DMS 273 (cell line): Measurements from ENCODE around the gene TH.

ENCODE experiments used
- DNase-seq: peaks from one replicate; lab custom pipeline; 2025; ENCODE audit not compliant: unreplicated experiment; lab: John Stamatoyannopoulos, UW

TH gene

DNA sequence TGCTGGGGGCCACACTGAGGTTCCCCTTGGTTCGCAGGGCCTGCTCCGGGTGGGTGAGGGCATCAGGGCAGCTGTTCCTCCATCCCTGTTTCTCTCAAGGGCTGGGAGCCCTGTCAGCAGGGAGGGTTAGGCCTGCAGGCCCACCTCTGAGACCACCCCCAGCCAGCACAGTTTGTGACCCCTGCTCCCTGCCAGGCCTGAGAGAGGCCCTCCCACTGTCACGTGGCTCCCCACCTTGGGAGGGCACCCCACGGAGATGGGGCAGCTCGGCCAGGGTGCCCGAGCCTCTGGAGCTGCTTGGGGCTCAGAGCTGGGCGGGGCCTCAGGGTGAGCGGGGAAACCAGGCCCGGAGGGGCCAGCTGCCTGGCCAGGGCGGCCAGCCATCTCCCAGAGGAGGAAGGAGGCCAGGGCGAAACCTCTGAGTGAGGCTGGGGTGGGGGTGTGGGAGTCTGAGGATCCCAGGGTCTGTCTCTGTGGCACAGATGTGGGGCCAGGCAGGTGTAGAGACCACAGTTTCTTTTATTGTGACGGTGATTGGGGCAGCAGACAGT, 8.1 kb downstream of the TH start:
- DNase-seq = no peak

DNA sequence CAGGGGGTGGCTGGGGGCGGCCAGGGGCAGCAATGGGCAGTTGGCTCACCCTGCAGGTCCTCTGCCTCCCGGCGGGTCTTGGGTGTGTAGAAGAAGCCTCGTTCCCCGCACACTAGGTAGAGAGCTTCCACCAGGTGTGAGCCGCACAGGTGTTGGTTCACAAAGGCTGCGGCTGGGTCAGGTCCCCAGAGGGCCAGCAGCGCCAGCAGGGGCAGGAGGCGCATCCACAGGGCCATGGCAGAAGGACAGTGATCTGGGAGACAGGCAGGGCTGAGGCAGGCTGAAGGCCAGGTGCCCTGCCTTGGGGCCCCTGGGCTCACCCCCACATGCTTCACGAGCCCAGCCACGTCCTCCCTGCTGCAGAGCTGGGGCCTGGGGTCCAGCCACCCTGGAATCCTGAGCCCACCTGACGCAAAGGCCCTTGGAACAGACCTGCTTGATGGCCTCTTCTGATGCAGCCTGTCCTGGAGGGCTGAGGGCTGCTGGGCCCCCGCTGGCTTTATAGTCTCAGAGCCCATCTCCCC, 10.8 kb downstream of the TH start, which contains the start of gene INS:
Gene INS (minus strand): TSS at position 474 of the 524 bp plus-strand sequence. CDS start 238 bp downstream, at position 236.
- DNase-seq = no peak

DNA sequence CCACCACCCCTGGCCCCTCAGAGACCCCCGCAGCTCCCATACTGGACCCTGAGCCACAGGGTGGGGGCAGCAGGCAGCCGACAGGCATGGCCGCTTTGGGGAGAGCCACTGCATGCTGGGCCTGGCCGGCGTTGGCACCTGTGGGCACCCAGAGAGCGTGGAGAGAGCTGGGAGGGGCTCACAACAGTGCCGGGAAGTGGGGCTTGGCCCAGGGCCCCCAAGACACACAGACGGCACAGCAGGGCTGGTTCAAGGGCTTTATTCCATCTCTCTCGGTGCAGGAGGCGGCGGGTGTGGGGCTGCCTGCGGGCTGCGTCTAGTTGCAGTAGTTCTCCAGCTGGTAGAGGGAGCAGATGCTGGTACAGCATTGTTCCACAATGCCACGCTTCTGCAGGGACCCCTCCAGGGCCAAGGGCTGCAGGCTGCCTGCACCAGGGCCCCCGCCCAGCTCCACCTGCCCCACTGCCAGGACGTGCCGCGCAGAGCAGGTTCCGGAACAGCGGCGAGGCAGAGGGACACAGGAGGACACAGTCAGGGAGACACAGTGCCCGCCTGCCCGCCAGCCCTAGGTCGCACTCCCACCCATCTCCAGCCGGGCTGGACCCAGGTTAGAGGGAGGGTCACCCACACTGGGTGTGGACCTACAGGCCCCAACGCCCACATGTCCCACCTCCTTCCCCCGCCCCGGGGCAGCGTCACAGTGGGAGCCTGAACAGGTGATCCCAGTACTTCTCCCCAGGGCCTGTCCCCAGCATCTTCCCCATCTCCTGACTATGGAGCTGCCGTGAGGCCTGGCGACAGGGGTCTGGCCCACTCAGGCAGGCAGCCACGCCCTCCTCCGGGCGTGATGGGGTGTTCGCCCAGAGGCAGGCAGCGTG, 11.8 kb downstream of the TH start:
- DNase-seq = no peak

DNA sequence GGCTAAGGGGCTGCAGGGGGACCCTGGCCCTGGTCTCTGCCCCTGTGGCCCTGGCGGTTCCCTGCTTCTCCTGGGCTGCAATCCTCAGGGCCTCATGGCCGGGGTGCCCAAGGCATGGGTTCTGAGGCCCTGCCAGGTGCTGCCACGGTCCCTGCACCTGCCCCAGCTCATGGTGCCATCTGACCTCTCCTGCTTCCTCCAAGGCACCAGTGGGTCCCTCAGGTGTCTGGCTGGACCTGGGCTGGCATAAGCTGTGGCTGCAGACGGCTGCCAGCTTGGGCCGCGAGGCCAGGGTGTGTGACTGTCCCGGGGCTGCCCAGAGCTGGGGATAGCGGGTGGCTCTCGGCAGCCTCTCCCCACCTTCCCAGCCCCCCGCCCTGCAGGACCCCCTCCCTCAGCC, 12.6 kb downstream of the TH start:
- DNase-seq = no peak

DNA sequence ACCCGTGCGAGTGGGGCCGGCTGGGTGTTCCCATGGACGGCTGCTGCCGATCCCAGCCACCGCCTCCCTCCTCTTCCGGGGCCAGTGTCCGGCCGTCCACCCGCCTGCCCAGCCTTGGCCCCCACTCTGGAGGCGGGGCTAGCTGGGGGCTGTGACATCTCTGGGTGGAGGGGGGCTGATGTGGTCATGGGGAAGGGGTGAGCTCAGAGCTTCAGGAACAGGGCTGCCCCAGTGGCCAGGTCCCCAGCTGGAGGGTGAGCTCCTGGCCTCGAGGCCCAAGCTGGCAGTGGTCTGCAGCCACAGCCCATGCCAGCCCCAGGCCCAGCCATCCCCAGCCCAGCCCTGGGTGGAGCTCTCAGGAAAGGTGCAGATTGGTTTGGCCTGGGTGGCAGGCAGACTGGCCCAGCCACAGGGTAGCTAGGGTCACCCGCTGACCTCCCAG, 13.3 kb downstream of the TH start:
- DNase-seq = no peak

DNA sequence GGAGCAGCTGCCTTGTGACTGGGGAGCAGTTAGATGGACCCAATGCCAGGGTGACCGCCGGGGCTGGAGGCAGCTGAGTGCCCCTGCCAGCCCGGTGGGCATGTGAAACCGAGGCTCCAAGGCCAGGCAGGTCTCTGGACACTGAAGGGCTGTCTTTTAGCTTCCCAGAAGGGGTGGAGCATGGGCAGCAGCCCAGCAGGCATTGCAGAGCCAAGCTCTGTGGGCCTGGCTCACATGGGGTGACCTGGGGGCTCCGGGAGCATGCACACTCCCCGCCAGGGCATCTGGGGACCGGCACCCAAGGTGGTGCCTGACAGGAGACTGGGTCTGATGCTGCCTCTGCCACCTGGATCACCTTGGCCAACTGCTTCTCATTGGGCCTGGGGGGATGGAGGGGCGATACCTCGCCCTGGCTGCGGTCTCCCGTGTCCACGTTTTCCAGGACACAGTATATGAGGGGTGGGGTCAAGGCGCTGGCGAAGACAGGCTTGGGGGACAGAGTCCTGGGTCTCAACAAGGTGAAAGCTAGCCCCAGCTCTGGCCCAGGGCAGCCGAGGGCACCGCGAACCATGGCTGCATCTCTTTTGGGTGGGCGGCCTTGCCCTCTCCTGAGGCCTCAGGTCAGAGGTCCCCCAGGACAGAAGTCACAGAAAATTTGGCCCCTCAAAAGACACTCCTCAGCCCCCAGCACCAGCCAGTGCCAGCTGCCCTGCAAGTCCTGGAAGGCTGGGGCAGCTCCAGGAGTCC, 14.1 kb downstream of the TH start:
- no peak for DNase-seq

DNA sequence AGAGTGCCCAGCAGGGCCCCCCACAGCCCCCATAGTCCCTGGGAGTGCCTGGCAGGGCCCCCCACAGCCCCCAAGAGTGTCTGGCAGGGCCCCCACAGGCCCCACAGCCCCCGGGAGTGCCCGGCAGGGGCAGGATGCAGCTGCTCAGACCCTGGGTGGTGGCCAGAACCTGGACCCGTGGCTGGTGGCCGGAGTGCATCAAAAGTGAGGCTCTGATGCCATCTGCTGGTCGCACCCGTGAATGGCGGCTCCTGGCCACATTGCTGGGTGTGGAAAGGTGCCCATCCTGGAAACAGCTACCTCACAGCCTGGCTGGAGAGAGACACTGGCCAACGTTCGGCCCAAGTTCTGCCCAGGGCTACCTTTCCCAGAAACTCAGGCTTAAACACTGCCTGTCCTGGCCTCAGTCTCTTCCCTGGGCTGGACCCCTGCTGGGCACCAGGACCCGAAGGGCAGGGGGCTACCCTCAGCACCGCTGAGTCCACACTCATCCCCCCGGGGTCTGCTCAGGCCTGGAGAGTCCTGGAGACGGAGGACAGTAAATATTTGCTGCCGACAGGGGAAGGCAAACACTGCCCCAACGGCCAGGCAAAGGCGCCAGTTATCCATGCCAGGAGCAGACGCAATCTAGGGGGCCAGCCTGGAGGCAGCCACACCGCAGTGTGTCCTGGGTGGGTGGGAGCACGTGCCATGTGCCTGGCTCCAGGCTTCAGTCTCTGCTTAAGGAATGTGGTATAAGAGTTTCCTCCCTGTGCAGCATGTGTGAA, 15.0 kb downstream of the TH start:
- DNase-seq = peak; percentile 66

DNA sequence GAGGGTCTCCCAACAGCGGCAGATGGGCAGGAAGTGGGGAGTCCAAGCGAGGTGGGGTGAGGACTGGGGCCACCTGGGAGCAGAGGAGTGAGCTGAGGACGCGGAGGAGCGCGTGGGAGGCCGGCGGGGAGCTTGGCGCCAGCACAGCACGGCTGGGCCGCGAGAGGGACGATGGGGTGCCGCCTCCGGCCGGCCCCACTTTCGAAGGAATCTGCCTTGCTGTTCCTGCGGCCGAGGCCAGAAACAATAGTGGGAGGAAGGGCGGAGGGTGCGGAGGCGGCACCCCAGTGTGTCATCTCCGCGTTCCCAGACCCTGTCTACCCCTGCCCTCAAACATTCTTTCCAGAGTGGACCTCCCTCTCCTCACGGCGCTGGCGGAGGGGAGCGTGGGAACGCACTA, 16.1 kb downstream of the TH start:
- DNase-seq = no peak

DNA sequence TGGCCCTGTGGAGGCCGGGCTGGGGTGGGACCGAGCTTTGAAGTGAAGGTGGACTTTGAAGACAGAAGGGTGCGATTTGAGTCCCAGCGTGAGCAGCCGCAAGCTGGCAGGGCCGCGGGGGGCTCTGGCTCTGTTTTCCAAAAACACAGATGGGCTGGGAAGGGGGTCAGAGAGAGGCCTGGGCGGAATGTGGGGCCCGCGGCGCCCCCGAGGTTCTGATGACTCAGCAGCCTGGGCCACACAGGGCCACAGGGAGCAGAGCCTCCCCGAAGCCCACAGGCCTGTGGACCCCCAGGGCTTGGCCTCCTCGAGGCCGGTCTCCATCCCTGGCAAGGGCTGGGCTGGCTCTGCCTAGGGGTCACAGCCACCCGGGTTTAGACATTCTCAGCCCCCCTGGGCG, 16.7 kb downstream of the TH start:
- no peak for DNase-seq

DNA sequence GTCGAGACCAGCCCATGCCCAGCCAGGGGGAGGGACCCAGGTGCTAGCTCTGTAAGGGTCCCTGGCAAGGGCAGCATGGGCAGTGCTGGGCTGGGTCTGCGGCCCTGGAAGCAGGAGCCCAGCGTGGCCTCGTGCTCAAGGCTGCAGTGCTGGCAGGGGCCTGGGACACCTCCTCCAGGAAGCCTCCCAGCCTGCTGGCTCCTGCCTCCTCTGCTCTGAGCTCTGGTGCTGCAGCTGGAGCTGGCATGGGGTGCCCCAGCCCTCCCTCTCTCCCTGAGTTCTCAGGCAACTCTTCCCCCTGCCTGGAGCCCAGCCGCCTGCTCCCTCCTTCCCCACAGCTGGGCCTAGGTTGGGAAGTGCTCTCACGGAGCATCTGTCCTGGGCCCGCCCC, 17.4 kb downstream of the TH start:
- no peak for DNase-seq

DNA sequence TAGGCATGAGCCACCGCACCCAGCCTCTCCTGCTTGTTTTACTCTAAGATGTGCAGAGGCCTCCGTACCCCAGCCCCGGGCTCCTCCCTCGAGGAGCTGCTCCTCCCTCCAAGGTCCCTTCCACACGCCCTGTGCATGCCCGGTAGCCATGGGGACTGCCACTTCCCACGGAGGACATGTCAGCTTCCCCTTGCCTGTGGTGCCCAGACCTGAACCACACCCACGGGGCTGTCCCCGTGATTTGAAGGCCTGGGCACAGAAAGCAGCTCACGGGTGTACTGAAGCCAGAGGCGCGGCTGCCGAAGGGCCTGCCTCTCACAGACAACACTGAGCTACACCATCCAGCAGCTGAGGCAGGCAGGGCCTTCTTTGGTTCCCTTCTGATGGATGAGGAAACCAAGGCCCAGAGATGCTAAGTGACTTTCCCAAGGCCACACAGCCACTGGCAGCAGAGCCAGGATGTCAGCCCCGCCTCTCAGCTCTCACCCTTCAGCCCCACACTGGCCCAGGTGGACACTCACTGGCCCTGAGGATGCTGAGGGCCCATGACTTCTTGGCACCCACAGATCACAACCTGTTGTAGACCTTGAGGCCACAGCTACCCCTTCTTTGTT, 17.9 kb downstream of the TH start:
- DNase-seq = no peak

DNA sequence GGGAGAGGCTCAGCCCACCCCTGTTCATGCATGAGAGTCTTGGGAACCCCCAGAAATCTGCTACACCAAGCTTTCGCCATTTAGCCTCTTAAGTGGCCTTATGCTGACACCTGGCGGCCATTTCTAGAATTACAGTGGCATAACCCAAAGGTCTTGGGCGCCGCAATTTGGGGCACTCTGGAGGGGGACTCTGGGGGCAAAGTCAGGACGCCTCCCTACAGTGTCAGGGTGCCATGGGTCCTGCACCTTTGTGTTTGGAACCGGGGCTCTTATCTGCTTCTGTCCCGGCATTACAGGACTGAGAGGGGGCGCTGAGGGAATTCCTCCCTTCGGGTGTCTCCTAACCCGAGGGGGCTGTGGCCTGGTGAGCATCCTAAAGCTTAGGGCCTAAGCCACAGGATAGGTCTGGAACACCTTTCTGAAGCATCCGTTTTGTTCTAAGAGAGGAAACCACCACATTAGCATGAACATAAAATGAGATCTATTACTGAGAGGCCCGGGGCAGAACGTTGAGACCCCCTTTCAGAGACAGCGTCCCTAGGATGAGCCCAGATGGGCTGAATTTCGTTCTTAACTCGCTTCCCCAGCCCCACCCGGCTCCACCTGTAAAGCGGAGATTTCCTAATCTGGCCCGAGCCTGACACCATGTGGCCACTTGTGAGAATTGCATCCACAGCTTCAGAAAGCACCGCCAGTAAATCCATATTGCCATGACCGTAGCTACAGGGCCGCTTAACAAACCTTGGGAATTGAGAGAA, 19.9 kb downstream of the TH start:
- peak; percentile 84 for DNase-seq

DNA sequence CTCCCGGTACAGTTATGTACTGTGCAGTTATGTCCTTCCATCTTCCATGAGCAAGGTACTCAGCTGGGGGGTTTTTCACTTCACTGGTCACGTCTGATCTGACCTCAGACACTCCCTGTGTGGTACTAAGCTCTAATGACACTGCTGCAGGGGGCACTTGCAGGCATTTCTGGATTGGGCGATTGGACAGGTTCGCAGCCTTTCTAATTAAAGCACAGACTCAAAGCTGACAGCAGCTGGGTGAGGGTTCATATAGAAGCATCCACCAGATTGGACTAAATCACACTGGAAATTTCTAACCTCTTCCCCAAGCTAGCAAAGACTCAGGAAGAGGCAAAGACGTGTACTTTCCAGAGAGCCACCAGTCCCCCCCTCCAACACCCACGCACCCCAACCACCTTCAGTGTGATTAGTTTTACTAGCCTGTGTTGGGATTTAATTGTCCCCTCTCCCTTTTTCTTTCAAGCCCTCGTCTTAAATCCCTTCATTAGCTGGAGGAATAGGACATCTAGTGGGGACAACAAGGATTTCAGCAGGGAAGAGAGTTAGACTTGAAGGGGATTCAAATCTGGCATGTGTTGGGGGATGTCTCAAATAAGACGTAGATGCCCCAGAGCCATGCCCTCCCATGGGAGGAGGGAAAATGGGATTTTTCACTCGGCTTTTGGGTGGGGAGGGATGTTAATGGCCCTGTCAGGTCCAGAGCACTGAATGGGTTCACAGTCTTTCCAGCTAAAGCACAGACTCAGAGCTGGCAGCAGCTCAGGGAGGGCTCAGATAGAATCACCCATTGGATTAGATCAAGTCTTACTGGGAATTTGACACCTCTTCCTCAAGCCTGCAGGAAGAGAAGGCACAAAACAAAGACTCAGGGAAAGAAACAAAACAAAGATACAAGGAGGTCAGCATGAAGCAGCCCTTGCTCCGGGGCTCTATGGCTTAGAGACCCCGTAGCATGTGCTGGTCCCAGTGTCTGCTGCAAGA, 21.5 kb downstream of the TH start:
- DNase-seq = peak; percentile 67

DNA sequence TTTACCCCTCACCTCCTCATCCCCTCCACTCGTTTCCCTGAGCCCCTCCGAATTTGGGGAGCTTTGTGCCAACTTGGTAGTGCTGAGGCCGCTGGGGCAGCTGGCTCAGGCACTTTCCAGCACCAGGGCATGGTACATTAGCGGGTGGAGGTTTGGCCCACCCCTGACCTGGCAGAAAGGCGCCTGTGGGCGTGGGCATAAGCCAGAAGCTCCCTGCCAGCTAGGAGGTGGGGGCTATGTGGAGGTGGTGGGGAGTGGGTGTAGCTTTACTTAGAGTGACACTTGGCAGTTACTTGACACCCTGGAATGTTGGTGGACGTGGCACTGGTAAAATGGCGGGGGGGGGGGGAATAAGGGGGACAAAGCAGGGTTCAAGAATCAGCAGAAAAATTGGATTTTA, 22.2 kb downstream of the TH start:
- no peak for DNase-seq

DNA sequence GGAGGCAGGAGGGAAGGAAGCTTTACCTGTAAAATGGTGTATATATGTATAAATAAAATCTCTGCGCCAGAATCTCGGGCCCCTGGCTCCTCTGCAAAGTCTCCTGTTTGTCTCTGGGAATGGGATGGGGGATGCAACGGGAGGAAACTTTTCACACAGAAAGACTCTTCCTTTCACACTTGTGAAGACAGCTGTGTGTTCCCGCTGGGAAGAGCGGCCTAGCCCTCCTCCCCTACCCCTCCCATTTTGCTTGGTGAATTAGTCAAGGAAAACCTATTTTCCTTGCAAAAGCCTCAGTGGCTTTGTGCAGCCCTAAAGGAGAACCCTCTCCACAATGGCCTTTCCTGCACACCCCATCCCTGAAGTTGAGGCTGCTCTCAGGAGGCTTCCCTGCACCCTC, 23.0 kb downstream of the TH start:
- DNase-seq = no peak

DNA sequence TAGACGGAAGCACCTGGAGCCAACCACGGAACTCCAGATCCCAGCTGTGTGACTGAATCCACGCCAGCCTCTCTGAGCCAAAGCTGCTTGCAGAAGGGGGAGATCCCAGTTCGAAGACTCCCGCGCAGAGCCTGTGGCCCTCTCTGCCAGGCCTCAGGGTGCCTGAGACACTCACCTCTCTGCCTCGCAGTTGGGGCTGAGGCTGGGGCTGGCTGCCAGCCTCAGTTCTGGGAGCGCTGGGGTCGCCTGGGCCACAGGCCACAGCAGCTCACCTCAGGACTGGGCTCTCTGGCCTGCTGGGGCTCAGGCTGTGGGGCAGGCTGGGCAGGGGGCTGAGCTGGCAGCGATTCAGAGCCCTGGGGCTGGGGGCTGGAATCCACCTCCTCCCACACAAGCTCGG, 24.2 kb downstream of the TH start:
- DNase-seq = no peak

DNA sequence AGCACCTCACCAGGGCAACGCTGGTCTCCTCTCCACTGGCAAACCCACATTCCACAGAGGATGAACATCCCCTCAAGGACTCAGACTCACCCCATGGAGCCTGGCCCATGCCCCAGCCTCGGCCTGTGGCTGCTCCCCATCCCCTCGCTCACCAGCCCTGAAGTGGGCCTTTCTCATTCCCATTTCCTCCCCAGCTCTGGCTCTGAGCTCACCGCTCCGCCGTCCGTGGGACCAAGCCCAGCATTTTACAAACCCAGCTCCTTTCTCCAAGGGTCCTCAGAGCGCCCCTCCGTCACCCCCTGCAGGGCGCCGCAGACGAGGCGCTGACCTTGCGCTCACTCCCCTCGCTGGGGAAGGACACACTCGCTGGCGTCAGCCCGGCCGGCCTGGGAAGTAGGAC, 25.6 kb downstream of the TH start:
- no peak for DNase-seq

DNA sequence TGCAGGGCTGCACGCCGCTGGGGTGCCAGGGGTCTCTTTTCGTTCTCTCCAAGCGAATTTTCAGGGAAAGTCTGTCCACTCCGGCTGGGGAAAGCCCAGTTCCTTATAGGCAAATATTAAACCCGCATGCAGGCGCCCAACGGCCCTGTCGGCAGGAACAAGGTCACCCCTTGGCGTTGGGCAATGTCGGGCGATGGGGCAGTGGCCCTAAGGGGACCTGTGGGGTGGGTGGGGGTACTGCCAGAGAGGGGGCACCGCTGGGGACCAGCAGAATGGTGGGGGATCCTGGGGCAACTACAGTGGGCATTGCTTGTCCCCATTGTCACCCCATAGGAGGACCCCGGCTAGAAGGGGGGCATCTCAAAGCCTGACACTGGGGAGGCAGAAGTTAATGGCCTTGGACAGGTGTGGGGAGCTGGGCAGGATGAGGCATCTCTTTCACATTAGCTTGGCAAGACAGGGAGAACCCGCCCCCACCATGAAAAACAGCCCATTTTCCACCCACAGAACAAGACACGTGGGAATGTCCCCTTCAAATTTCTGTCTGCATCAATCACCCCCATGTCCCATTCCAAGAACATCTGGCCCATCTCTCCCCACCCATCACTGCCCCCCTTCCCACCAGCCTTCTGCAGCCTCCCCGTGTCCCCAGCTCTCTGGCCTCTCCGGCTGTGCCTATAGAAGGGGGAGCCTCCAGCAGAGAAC, 26.9 kb downstream of the TH start:
- DNase-seq = no peak
